ENCODE results near the gene PON3. TPM values are rescaled to one million over a fixed set of nuclear protein-coding genes. Genes with fewer than 3 reads are reported as not detected.

PON3 gene
- total and polyA plus RNA-seq, 5 experiments from 2014 or later = not detected

GRCh38 chr7:95309951-95310350 is 86.2 kb downstream of the PON3 start:
- no peak overlapping the region for H3K4me3 Mint-ChIP-seq
- peaks cover 1 to 39% (median 19%) of the 10 kb centered on the region in 5 donors for H3K27me3 Mint-ChIP-seq
- ATAC-seq = no peak
- H3K27ac Mint-ChIP-seq = no peak overlapping the region
- H3K9me3 Mint-ChIP-seq = peaks cover 0 to 2% (median 0%) of the 10 kb centered on the region in 9 donors
- peaks cover 0 to 2% (median 0%) of the 10 kb centered on the region in 4 donors for H3K4me1 Mint-ChIP-seq
- H3K36me3 Mint-ChIP-seq = no peaks in the 10 kb centered on the region
- POLR2A ChIA-PET = no interaction called here
- no peak for DNase-seq

Other genes with a start within 250 kb of the PON3 start
- gene PON1, start 71.8 kb downstream of the PON3 start, total RNA-seq = not detected
- gene PON1, start 71.8 kb downstream of the PON3 start, polyA plus RNA-seq = not detected
- gene PON2, start 38.7 kb upstream of the PON3 start, total RNA-seq = 10 to 100 TPM; 11.5 to 12.5 TPM
- 1 to 10 TPM; 1.9 to 2.6 (median 2.2) TPM for gene PON2, start 38.7 kb upstream of the PON3 start, polyA plus RNA-seq
- gene ASB4, start 89.6 kb upstream of the PON3 start, total RNA-seq = not detected
- not detected for gene ASB4, start 89.6 kb upstream of the PON3 start, polyA plus RNA-seq
- 1 to 10 TPM; 1.7 to 2.2 TPM for gene PDK4, start 200.1 kb upstream of the PON3 start, total RNA-seq
- gene PDK4, start 200.1 kb upstream of the PON3 start, polyA plus RNA-seq = not detected

Data from naive thymus-derived CD8-positive, alpha-beta T cell (primary cell).